ENCODE data around the gene LONP2. TPM values are rescaled to one million over a fixed set of nuclear protein-coding genes. Genes with fewer than 3 reads are reported as not detected.

LONP2 gene
- total and polyA plus RNA-seq, 10 of the 15 experiments (the other 5 are each of a cell fraction or from before 2014, with no cell fraction given): 8.3 to 48.0 (median 34.8) TPM

- SMC1A ChIA-PET (ENCODE audit: uncharacterized antibody, unreplicated experiment): interaction anchor here (0.6 kb wide), 1 partner anchor 33 kb away, joined by 3 read pairs; no protein-coding TSS in a partner anchor
- Histone ChIP-seq H3K4me2 (ENCODE audit: control insufficient read depth, insufficient read depth) (no peak overlapping the region), H3K27me3 (replicated peaks in 1 of 2; ENCODE audit: control insufficient read depth in 2 of 2, insufficient read depth in 2 of 2, low read length in 1 of 2) (peaks cover 0 to 1% of the 10 kb centered on the region in 2 experiments; a peak in 1 of 4 replicates), H3K4me1 (ENCODE audit: control insufficient read depth, insufficient read depth, low read length) (no peaks in the 10 kb centered on the region), H3K27ac (ENCODE audit: control insufficient read depth, insufficient read depth) (no peak overlapping the region), H3K79me2 (ENCODE audit: control insufficient read depth, insufficient read depth, low read length) (no peaks in the 10 kb centered on the region), H3K9me3 (replicated peaks; ENCODE audit: control insufficient read depth, insufficient read depth, low read length) (no peaks in the 10 kb centered on the region), H3K4me3 (no peak overlapping the region), H4K20me1 (ENCODE audit: control insufficient read depth, insufficient read depth) (no peaks in the 10 kb centered on the region), H3K9ac (ENCODE audit: control insufficient read depth, insufficient read depth, low read length) (no peak overlapping the region), H2AFZ (ENCODE audit: control insufficient read depth, low read depth, low read length) (no peak overlapping the region), H3K36me3 (ENCODE audit: control insufficient read depth in 2 of 2, insufficient read depth in 2 of 2, low read length in 1 of 2) (no peaks in the 10 kb centered on the region)
- RAD21 ChIA-PET (ENCODE audit: unreplicated experiment): no interaction called here
- WGBS (ENCODE audit: insufficient coverage, insufficient replicate concordance, low lambda C conversion rate, missing lambda C conversion rate): 5% methylated on average over 2 of the region's 2 CpGs
- no peak for ATAC-seq
- in situ Hi-C loops (cut with MboI) (no loop called here), intact Hi-C loops (cut with micrococcal nuclease; ENCODE audit: unreplicated experiment) (no loop called here)
- TF ChIP-seq, protein P1, sequence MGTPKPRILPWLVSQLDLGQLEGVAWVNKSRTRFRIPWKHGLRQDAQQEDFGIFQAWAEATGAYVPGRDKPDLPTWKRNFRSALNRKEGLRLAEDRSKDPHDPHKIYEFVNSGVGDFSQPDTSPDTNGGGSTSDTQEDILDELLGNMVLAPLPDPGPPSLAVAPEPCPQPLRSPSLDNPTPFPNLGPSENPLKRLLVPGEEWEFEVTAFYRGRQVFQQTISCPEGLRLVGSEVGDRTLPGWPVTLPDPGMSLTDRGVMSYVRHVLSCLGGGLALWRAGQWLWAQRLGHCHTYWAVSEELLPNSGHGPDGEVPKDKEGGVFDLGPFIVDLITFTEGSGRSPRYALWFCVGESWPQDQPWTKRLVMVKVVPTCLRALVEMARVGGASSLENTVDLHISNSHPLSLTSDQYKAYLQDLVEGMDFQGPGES (IDR thresholded peaks at IDR 0.05): no peak
- no peak for TF ChIP-seq MYB (IDR thresholded peaks at IDR 0.05; ENCODE audit: borderline replicate concordance, low read depth, low read length)
- no peak for TF ChIP-seq POLR2A (IDR thresholded peaks at IDR 0.05; ENCODE audit: low read depth, low read length)
- TF ChIP-seq CHD1 (IDR thresholded peaks at IDR 0.05; ENCODE audit: low read depth, low read length): no peak
- TF ChIP-seq NFYB (IDR thresholded peaks at IDR 0.05; ENCODE audit: insufficient read depth, low read depth, low read length): no peak
- TF ChIP-seq HDGF (IDR thresholded peaks at IDR 0.05): no peak
- TF ChIP-seq CBX3 (IDR thresholded peaks at IDR 0.05; ENCODE audit: borderline replicate concordance, low read depth): no peak
- no peak for TF ChIP-seq MAX (IDR thresholded peaks at IDR 0.05; ENCODE audit: low read depth, low read length)
- FAIRE-seq: no peak
- no peak for DNase-seq (ENCODE audit: low read depth, low spot score)
- POLR2A ChIA-PET: no interaction called here
- CTCF ChIA-PET: no interaction called here
- BruUV-seq (replicated peaks): no TSS peak
Measured at GRCh38 chr16:48217708-48218107, 26.4 kb upstream of the LONP2 start.
